ENCODE data around the gene NSG2.
A peak's percentile ranks its signal among the peaks of the same experiment; 100 is the strongest.

The NSG2 gene

DNA sequence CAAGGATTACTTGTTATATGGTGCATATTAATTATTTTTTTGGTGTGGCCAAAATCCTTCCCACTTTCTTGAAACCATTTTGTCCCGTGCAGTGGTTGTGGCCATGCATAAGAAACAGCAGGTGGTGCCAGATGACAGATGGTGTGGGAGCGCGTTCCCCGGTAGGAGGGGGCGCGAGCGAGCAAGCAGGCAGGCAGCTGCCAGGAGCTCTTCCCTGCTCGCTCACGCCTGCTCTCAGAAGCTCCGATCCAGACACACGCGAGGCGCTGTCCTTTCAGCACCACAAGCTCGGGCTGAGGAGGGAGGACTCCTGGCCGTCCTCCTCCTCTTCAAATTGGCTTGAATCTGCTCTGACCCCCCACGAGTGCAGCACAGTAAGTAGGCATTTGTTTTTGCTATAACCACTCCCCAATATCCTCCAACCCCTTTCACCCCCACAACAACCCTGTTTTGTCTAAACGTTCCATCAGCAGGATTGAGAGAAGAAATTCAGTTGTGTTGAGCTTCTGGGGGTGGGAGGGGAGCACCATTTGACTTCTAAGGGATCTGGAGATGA lies at the start of gene NSG2:
NSG2 (plus strand) TSS at position 237 of the 556 bp plus-strand sequence. CDS start 1,050 bp downstream, outside the sequence.
- DNase-seq = peak; percentile 79

DNA sequence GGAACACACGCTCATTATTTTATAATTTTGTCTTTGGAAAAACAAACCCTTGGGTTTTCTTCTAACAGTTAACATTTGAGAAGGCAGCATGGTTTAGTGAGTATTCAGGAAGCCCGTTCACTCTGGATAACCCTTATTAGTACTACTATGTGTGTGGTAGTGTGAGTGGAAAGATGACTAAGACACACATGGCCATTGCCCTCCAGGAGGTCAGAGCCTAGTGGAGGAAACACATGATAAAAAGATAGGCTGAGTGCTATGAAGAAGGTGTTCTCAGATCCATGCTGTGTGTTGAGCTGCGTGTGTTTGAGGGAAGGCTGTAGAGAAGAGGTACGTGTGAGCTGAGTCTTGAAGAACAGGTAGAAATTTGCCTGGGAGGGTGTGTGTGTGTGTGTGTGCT lies 48.2 kb upstream of the NSG2 start:
- no peak for DNase-seq

DNA sequence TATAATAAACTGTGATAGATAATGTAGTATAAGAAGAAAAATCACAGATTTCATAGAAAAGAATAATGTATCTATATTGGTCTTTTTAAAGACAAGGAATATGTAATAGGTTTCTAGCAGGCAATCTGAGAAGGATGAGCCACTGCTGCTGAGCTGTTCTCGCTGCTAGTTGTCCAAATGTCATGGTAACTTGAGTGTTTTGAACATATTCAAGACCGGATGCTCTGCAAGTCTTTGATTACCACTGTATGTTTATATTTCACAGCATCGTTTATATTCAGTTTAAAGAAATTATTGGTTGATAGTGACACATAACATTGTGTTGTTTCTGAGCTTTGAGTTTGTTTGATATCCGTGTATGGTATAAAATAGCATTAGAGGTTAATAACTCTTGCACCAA lies 47.0 kb upstream of the NSG2 start:
- DNase-seq = no peak

DNA sequence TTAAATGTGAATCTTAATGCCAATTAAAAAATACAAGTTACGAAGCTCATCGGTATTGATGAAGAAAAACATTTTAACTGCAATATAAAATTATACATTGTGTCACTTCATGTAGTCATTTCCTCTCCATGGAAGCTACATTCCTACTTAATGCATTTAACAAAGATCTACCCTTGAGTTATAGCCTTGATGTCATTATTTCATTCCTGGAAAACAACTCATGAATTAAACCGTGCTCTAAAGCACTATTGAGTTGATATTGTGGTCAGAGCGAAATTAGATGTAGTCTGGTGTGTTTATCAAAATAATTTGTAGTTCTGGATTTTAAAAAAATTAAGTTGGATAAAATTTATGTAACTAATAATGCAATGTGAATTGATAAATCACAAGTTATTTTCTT lies 45.4 kb upstream of the NSG2 start:
- no peak for DNase-seq

GRCh38 chr5:174003795-174004194 lies 41.7 kb upstream of the NSG2 start:
- DNase-seq = no peak

DNA sequence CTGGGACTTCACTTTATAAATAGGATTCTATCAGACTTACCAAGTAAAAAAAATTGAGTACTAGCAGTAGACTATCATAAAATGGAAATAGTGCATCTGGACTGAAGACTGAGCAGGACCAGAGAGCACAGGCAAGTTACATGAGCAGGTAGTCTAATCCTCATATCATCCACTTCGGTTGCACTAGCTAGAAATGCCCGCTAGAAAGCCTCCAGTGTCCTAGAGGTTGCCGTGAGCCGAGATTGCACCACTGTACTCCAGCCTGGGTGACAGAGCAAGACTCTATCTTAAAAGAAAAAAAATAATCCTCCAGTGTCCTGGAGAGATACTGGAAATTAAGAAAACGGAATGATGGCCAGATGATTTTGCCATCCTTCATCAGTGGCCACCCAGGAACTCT lies 36.6 kb upstream of the NSG2 start:
- no peak for DNase-seq

DNA sequence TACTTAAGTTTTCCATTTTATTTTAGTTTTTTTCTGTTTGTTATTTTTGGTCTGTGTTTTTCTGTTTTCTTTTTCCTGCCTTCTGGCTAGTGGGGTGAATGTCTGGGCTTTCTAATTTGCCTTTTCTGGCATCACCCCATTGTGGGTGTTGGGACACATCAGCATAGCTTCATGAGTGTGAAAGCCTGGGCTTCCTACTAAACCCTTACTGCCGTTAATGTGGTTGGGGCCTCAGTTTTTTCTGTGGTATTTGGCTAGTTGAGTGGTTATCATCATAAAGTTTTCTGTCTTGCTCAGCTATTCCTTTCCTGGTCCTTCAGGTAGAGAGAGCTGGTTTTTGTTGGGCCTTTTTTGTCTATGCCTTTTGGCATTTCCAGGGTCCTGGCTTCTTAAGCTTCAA lies 35.1 kb upstream of the NSG2 start:
- no peak for DNase-seq

GRCh38 chr5:174011441-174011840 lies 34.1 kb upstream of the NSG2 start:
- no peak for DNase-seq

- peak; percentile 10 for DNase-seq
Measured at GRCh38 chr5:174020069-174020927, 25.2 kb upstream of the NSG2 start.

- DNase-seq = no peak
Measured at GRCh38 chr5:174020928-174021304, 24.6 kb upstream of the NSG2 start.

GRCh38 chr5:174022384-174023095 lies 23.0 kb upstream of the NSG2 start:
- DNase-seq = no peak

DNA sequence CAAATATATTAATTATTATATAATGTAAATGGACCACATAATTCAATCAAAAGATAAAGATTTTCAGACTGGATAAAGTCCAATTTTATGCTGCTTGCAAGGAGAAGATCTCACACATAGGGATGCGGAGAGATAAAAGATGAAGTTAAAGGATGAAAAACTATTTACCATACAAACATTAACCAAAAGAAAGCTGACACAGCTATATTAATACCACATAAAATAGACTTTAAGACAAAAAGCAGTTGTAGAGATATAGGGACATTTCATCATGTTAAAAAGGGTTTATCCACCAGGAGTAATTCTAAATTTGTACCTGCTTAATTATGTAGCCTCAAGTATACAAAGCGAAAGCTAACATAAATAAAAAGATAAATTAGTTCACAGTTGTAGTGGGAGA lies 15.2 kb upstream of the NSG2 start:
- DNase-seq = no peak

DNA sequence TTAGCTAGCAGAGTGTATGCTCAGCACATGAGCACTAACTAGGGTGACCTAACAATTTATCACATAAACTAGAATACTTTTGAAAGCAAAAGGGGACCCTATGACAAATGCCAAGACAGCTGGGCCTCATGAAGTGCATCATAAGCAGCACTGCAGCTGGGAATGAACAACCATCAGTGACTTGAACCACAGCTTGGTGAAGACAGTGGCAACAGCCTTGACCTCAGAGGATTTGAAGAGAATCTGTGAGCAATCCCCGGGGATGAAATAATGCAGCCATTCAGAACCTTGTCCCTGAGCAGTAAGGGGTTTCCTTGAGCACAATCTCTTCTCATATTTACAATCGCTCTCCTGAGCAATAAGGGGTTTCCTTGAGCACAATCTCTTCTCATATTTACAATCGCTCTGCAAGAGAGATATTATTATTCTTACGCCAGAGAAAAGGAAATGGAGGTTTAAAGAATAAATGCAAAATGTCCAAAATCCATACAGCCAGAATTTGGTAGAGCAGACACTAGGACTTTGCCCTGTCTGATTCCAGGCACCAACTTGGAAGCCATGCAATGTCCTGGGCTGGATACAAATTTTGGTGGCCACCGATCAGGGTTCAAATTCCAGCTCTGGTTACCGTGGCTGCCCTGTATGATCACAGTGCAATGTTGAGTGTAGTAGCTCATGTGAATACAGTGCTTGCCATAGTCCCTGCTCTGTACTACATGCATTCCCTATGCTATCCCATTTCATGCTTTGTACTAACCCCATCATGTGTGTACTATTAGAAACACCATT lies 846 bp upstream of the NSG2 start:
- no peak for DNase-seq

DNA sequence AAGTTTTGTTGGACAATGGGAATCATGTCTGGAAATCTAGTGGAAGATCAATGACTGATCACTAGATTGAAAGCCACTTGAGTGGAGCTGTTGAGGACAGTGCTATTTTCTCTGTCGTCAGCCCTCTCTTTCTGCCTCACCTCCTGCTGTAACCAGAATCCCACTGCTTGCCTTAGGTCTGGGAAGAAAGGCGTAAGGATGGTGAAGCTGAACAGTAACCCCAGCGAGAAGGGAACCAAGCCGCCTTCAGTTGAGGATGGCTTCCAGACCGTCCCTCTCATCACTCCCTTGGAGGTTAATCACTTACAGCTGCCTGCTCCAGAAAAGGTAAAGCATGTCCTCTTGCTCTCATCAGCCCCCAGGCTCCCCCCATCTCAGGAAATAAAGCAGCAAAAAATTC lies 1.1 kb downstream of the NSG2 start:
- DNase-seq = no peak

- DNase-seq = no peak
Measured at GRCh38 chr5:174047472-174048099, 2.1 kb downstream of the NSG2 start.

- DNase-seq = no peak
Measured at GRCh38 chr5:174052636-174053035, 7.1 kb downstream of the NSG2 start.

GRCh38 chr5:174053905-174054304 lies 8.4 kb downstream of the NSG2 start:
- no peak for DNase-seq

GRCh38 chr5:174056064-174056847 lies 10.8 kb downstream of the NSG2 start:
- no peak for DNase-seq

DNA sequence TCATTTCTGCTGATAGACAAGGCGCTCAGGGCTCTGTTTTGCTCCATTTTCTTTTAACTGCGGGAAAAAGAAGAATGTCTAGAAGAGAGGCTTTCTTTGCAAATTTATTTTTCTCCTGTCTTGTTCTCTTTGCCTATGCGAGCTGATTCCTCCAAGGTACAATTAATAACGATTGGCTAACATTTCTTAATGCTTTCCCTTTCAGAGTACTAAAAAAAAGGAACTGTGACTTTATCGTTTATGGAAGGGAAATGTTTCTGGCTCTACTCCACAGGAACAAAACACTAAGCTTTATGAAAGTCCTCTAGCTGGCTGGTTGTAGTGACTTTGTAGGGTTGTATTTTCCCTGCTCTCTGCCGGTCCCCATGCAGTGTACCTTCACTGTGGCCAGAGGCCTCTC lies 11.7 kb downstream of the NSG2 start:
- no peak for DNase-seq

DNA sequence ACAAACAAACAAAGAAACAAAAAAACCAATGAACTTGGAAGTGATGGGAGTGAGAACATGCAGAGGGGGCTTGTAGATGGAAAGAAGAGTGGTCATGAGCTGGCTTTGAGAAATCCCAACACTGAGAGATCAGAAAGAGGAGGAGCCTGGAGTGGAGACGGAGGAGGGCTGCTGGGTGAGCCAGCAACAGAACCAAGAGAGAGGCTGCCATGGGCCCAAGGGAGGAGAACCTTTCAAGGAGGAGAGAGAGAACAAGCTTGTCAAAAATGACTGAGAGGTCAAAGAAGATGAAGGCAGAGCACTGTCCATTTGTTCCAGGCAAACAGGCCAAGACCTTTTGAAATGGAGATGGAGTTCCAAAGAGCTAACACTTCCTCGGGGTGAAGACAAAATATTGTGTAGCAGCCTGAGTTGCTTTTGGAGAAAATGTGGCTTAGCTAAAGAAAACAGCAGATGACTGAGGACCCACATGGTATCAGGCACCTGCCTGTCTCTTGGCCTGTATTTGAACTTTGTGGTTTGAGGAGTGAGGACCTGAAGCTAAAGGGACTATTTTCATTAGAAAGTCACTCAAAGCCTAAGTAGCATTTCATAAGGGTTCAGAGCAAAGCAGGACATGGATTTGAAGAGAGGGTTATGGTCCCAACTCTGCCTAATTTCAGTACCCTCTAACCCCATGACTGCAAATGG lies 13.1 kb downstream of the NSG2 start:
- DNase-seq = no peak

- DNase-seq = no peak
Measured at GRCh38 chr5:174059247-174059646, 13.7 kb downstream of the NSG2 start.
